ENCODE results near the gene THTPA. TPM values are rescaled to one million over a fixed set of nuclear protein-coding genes. Genes with fewer than 3 reads are reported as not detected.
"Not testable (repeated sequence)": the region's sequence is repeated elsewhere in the genome, so short reads cannot be mapped to it uniquely, and the experiment has no call there.

THTPA gene
- total RNA-seq, 1 donor from 2014 or later, result 7.6 TPM

DNA sequence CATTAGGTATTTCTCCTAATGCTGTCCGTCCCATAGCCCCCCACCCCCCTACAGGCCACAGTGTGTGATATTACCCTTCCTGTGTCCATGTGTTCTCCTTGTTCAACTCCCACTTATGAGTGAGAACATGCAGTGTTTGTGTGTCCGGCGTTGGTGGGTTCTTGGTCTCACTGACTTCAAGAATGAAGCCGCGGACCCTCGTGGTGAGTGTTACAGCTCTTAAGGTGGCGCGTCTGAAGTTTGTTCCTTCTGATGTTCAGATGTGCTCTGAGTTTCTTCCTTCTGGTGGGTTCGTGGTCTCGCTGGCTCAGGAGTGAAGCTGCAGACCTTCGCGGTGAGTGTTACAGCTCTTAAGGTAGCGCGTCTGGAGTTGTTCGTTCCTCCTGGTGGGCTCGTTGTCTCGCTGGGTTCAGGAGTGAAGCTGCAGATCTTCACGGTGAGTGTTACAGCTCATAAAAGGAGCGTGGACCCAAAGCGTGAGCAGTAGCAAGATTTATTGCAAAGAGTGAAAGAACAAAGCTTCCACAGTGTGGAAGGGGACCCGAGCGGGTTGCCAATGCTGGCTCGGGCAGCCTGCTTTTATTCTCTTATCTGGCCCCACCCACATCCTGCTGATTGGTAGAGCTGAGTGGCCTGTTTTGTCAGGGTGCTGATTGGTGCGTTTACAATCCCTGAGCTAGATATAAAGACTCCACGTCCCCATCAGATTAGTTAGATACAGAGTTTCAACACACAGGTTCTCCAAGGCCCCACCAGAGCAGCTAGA lies 27.9 kb downstream of the THTPA start:
- not testable (repeated sequence) for ATAC-seq

DNA sequence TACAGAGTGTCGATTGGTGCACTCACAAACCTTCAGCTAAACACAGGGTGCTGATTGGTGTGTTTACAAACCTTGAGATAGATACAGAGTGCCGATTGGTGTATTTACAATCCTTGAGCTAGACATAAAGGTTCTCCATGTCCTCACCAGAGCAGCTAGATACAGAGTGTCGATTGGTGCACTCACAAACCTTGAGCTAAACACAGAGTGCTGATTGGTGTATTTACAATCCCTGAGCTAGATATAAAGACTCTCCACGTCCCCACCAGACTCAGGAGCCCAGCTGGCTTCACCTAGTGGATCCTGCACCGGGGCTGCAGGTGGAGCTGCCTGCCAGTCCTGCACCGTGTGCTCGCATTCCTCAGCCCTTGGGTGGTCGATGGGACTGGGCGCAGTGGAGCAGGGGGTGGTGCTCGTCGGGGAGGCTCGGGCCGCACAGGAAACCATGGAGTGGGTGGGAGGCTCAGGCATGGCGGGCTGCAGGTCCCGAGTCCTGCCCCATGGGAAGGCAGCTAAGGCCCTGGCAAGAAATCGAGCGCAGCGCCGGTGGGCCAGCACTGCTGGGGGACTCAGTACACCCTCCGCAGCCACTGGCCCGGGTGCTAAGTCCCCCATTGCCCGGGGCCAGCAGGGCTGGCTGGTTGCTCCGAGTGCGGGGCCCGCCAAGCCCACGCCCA lies 28.6 kb downstream of the THTPA start:
- not testable (repeated sequence) for ATAC-seq

DNA sequence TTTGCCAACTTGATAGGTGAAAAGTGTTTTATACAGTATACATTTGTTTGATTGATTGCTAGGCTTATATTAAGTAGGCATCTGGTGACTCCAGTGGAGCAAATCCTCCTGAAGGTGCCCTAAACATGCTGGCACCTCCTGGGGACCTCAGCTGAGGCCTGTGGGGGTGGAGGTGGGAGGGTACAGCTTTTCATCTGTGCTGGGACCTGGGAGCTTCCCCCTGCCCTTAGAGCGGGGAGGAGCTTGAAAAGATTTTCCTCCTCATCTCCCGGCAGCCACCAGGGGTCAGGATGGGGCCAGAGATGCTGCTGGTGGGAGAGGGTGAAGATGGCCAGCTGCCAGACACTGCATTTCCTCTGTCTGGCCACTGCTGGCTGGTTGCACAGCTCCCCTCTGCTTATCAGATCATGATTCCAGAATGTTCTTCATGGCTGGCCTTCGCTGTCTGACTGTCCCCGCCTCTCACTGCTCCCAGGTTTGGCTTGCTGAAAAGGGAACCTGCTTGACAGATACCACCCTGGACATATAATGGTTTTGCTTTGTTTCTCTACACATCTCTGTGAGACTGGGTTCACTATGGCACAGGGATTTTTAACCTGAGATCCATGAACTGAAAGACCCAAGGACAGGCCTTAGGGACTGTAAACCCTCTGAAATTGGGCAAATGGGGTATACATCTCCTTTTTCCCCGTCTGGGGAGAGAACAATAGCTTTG lies 33.0 kb downstream of the THTPA start:
- peak; percentile 83 for ATAC-seq

DNA sequence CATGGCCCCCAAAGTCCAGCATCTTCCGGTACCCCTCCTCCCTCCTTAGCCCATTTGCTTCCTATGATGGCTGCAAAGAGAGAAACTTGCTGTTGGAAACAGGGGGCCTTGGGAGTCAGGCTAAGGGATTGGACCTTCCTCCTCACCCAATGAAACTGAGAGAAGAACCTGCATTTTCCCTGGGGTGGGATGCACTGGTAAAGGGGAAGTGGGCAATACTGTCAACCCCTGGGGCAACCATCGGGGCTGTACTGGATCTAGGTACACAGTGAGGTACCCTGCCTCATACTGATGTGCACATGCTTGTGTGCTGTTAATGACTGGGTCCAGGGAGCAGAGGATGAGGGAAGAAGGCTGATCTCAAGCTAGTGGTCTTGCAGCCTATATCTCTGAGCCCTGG lies 33.5 kb downstream of the THTPA start:
- no peak for ATAC-seq

DNA sequence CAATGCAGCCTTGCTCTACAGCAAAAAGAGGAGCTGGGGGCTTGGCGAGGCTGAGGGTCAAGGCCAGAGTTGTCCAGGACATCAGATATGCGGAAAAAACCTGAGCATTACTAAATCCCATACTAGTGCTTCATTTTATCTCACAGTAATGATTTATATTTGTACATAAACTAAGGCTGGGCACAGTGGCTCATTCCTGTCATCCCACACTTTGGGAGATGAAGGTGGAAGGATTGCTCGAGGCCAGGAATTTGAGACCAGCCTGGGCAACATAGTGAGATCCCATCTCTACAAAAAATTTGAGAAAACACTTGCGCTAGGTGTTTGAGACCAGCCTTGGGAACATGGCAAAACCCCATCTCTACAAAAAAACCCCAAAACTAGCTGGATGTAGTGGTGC lies 34.1 kb downstream of the THTPA start:
- no peak for ATAC-seq

DNA sequence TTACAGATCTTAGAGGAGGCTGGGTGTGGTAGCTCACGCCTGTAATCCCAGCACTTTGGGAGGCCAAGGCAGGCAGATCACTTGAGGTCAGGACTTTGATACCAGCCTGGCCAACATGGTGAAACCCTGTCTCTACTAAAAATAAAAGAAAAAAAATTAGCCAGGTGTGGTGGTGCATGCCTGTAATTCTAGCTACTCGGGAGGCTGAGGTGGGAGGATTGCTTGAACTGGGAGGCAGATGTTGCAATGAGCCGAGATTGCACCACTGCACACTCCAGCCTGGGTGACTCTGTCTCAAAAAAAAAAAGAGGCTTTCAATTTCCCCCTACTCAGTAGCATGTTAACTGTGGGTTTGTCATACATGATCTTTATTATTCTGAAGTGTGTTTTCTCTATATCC lies 38.1 kb downstream of the THTPA start:
- ATAC-seq, result not testable (repeated sequence)

DNA sequence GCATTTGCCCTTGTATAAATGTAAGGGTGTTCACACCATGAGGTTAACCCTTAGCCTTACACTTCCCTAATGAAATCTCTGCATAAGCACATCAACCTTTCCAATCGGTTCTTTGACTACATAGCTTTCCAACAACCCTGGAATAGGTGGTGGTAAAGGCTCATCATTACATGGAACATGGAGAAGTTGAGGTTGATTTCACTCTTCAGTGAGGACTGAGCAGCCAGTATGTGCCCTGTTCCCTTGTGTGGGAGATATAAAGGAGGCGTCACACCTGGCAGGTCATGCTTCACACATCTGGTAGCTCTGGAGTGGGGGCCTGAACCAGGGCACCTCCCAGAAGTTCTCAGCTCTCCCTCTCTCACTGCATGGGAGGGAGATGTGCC lies 44.2 kb downstream of the THTPA start:
- ATAC-seq, result no peak

DNA sequence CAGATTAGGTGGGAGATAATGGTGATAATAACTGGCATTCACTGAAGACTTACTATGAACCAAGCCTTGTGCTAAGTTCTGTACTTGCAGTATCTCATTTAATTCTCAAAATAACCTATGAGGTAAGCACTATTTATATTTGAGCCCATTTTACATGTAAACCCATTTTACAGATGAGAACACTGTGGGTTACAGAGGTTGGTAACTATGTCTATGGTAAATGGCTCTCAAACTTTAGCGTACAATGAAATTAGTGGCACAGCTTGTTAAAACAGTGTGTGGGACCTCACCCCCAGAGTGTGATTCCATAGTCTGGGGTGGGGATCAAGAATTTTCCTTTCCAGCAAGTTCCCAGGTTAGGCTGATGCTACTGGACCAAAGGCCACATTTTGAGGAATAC lies 44.7 kb downstream of the THTPA start:
- ATAC-seq, result no peak

DNA sequence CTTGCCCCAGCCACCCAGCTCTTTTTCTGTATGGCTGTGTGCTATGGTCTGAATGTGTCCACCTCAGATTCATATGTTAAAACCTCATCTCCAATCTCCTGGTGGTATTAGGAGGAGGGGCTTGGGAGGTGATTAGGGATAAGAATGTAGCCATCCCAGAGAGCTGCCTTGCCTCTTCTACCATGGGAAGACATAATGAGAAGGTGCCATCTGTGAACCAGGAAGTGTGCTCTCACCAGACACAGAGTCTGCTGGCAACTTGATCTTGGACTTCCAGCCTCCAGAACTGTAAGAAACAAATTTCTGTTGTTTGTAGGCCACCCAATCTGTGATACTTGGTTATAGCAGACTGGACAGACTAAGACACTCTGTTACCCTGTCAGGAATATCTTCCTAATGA lies 45.4 kb downstream of the THTPA start:
- no peak for ATAC-seq

DNA sequence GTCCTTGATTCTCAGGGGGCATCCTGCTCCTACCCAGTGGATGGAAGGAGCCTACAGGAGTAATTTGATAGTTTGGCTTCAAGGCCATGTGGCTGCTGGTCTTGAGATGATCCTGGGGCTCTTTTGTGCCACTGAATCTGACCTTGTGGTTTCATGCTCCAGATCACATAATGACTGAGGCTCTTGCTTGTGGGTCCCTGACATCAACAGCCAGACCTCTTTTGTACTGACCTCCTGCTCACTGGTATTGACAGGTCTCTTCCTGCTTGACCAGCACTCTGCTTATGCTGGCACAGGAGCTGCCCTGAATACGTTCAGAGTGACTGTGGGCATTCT lies 45.7 kb downstream of the THTPA start:
- ATAC-seq, result no peak

DNA sequence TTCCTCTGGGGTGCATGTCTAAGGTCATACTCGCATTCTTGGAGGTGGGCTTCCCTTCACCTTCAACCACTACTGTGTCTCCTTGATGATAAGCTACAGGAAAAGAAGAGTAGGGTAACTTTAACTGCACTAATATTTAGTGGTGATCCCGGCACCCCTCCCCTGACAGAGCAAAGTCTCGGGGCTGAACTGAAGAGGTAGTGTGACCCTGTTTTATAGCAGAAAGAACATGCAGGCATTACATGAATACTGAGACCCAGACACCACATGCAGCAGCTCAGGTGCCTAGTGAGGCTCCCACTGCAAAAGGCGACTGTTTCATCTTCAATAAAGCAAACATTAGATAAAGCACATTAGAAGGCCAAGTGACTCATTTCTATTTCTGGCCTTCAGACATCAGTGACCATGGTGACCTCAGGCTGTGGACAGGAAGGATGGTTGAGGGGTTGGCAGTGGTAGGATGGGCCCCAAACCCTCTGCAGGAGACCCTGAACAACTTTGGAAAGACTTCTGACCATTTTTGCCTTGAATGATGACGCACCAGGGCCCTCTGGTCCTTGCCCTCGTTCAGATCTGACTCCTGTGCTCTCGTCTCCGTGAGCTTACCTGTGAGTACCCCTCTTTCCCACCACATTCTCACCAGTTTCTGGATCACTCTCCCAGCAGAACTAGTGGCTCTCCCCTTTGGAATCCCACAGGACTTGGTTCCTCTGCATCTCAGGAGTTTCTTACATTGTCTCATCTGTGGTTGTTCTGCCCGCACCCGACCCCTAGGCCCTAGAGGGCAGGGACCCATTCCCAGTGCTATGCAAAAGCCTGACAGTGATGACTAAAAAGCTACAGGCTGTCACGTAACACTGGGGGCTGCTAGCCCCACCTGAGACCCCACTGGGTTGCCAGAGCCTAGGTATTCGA lies 46.4 kb downstream of the THTPA start:
- no peak for ATAC-seq

DNA sequence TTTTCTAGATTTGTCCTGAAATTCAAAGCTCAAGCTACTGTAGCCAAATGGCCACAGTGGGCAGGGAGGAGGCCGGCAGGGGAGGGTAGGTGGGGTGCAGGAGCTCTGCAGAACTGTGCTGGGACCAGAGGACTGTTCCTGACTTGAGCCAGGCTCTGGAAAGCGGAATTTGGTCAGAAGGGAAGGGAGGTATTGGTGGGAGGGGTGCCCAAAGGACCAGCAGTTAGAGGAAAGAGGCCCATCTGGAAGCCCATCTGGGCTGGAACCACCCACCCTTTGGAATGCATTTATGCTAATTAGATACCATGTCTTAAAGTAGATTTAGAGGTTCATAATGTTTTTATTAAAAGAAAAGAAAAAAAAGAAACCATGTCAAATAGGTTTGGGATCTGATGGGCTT lies 47.0 kb downstream of the THTPA start:
- ATAC-seq, result no peak

DNA sequence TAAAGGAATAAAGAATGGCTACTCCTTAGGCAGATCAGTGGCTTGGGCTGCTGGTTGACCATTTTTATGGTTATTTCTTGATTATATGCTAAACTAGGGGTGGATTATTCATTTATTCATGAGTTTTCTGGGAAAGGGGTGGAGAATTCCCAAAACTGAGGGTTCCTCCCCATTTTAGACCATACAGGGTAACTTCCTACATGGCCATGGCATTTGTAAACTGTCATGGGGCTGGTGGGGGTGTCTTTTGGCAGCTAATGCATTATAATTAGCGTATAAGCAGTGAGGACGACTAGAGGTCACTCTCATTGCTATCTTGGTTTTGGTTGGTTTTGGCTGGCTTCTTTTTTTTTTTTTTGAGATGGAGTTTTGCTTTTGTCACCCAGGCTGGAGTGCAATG lies 48.1 kb downstream of the THTPA start:
- ATAC-seq, result no peak

DNA sequence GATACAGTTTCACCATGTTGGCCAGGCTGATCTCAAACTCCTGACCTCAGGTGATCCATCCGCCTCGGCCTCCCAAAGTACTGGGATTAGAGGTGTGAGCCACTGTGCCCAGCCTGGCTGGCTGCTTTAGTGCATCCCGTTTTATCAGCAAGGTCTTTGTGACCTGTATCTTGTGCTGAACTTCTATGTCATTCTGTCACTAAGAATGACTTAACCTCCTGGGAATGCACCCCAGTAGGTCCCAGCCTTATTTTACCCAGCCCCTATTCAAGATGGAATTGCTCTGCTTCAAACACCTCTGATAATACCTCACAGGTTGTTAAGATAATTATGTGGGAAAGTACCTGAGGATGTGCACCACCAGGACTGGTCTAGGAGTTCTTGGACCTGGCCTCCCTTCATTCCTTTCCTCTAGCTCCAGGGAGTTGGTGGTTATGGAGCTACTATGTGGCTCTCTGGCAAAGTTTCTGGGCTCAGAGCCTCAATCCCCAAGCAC lies 48.7 kb downstream of the THTPA start:
- no peak for ATAC-seq

DNA sequence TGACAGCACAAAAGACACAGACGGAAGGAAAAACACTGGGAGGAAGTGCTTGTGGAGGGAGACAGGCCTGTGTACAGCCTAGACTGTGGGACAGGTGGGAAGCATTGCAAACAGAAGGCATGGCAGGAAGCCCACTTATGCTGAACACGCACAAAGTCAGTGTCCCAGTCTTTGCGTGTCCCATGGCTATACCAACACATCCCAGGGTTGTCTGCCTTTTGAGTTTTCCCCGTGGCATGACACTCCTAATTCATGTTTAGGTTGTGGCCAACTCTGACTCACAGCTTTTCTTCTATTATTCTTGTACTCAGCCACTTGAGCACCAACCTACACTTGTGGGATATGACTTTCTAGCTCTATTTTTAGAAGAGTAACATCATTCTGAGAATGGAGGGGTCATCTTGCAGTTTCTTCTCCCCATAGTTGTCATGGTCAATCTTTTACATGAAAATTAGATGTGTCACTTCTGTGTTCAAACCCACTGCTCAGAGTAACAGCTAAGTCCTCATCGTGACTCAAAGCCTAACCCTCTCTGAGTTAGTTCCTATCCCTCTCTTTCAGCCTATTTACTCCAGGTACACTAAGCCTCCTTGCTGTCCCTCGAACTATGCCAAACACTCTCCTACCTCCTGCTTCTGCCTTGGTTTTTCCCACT lies 50.0 kb downstream of the THTPA start:
- peak; percentile 26 for ATAC-seq

DNA sequence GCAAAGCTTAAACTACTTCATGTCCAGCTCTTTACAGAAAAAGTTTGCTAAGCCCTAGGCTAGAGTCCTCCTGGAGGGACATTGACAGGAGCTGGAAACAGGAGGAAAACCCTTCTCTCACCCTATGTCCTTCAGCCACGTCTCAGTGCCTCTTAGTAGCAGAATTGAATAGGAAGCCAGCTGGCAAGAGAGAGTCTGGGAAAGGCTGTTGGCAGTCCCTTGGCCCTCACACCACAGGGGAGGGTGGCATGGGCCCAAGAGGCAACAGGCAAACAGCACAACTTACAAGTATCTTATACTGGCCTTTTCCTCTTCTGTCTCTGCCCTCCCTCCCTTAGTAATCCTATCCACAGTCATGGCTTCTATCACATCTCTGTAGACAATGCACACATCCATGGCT lies 52.4 kb downstream of the THTPA start:
- no peak for ATAC-seq

DNA sequence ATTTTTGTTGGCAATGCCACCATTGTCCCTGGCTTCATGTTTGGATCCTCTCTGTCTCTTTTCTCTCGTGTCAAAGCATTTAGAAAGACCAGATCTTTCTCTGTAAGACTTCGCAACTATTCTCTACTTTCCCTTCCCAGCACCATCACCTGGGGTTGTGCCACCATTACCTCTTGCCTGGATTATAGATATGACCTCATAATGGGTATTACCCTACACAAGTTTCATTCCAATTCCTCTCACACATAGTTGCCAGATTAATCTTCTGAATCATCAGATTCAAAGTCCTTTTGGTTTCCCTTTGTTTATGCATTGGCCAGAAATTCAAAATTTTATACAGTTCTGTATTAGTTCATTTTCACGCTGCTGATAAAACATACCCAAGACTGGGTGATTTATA lies 52.9 kb downstream of the THTPA start:
- no peak for ATAC-seq

DNA sequence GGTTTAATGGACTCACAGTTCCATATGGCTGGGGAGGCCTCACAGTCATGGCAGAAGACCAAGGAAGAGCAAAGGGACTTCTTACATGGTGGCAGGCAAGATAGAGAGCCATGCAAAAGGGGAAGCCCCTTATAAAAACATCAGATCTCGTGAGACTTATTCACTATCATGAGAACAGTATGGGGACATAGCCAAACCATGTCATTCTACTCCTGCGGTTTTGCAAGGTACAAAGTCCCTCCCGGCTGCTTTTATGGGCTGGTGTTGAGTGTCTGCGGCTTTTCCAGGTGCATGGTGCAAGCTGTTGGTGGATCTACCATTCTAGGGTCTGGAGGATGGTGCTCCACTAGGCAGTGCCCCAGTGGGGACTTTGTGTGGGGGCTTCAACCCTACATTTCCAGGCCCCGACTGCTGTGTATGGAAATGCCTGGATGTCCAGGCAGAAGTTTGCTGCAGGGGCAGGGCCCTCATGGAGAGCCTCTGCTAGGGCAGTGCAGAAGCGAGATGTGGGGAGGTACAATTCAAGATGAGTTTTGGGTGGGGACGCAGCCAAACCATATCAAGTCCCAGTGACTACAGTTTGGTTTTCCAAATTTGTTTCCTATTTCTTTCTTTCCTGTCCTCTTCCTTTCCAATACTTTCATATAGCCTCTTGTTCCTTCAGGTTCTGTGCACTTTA lies 53.5 kb downstream of the THTPA start:
- not testable (repeated sequence) for ATAC-seq

Data from esophagus mucosa (tissue), 1 donor.